H1 (cell line): ENCODE measurements around the gene ST8SIA4. TPM values are rescaled to one million over a fixed set of nuclear protein-coding genes. Genes with fewer than 3 reads are reported as not detected.

ENCODE experiments used
- CEBPB ChIP-seq: IDR thresholded peaks from 2 replicates; pipeline ENCODE4 v1.6.1; 2012; ENCODE audit warnings: low read depth, low read length
- JUND ChIP-seq: IDR thresholded peaks from 2 replicates; pipeline ENCODE4 v1.6.1; 2011; ENCODE audit warnings: mild to moderate bottlenecking, improper control_type of control experiment, low read length
- NANOG ChIP-seq: IDR thresholded peaks from 2 replicates; pipeline ENCODE4 v1.6.1; 2011; ENCODE audit warnings: low read length, low read depth, mild to moderate bottlenecking, inconsistent platforms; ENCODE audit not compliant: insufficient read depth, poor library complexity, severe bottlenecking
- SP1 ChIP-seq: IDR thresholded peaks from 2 replicates; pipeline ENCODE4 v1.6.1; 2011; ENCODE audit warnings: low read depth, low read length
- SUZ12 ChIP-seq: fragments of 200-600 bp; sonication (generic); IDR thresholded peaks from 2 replicates; pipeline ENCODE4 v1.6.1; 2012; ENCODE audit warnings: mild to moderate bottlenecking, inconsistent platforms, low read length, moderate library complexity, mixed read lengths
- polyA plus RNA-seq, 7 experiments: library from polyadenylated mRNA; depleted of rRNA in 3 of 7; stranded (reverse) in 5 of 7; unstranded in 2 of 7; fragments of >200 nt in 5 of 7; fragments of 200-250 nt in 2 of 7; gene quantifications; 1 replicate in 5 of 7; 2 replicates in 1 of 7; 4 replicates in 1 of 7; pipeline versions ENCODE4 v1.2.1 to v1.2.3, GENCODE V29; 2011 to 2013; ENCODE audit warnings: missing spikeins in 2 of 7, mixed read lengths in 2 of 7
- total RNA-seq: library from RNA; stranded (reverse); fragmentation: NEBNext Ultra II Directional; extraction: Animal tissue kit (Norgen Biotek cat#: 25700); gene quantifications from 2 replicates; pipeline ENCODE4 v1.2.1, GENCODE V29; 2021
- TF ChIP-seq, protein P1 (sequence below): IDR thresholded peaks from 2 replicates; pipeline ENCODE4 v1.6.1; 2012; ENCODE audit warnings: inconsistent platforms

ST8SIA4 gene
- total and polyA plus RNA-seq, 2 of the 8 experiments (the other 6 are each of a cell fraction or from before 2014, with no cell fraction given), result 0.08 to 0.50 TPM

DNA sequence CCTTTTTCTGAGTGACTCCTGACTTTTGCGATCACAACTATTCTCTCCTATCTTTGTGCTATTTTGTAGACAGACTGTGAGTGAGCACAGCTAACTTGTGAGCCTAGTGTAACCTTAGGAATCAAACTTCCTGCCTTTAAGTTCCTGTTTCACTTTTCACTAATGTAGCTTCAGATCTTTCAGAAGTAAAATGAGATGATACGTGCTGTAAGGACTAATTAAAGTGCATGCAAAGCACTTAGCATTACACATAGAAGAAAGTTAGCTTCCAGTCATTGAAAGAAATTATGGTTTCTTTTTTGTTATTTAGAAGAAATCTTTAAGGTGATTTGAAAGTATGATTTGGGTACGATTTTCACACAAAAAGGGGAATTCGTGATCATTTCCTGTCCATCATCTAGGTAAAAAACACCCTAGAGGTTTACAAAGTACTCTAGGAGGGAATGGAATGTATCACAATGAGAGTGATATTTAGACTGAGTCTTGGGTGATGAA is 122.7 kb downstream of the ST8SIA4 start (continued):
- TF ChIP-seq SUZ12, result no peak
- no peak for TF ChIP-seq CEBPB
- no peak for TF ChIP-seq JUND
- TF ChIP-seq, protein P1, sequence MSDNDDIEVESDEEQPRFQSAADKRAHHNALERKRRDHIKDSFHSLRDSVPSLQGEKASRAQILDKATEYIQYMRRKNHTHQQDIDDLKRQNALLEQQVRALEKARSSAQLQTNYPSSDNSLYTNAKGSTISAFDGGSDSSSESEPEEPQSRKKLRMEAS, result no peak
- no peak for TF ChIP-seq NANOG
- no peak for TF ChIP-seq SP1
